Ascending aorta (tissue), 2 donors: ENCODE data around the gene ANO6. TPM values are rescaled to one million over a fixed set of nuclear protein-coding genes. Genes with fewer than 3 reads are reported as not detected.
"Not testable (repeated sequence)": the region's sequence is repeated elsewhere in the genome, so short reads cannot be mapped to it uniquely, and the experiment has no call there.

Experiments
- DNase-seq, 2 donors: peaks; one replicate each; pipeline ENCODE4 v3.0.0-alpha.2; 2019; ENCODE audit warnings: low spot score in 2 of 2
- H3K27ac ChIP-seq, 2 donors: fragments of 200-600 bp; sonication (generic); one replicate each; pipeline ENCODE4 v1.5.1; 2016 to 2017; ENCODE audit warnings: mild to moderate bottlenecking in 1 of 2
- H3K27me3 ChIP-seq: fragments of 200-600 bp; sonication (generic); one replicate; pipeline ENCODE4 v1.5.1; 2017
- H3K36me3 ChIP-seq, 2 donors: fragments of 200-600 bp; sonication (generic); one replicate each; pipeline ENCODE4 v1.5.1; 2016
- H3K4me1 ChIP-seq, 2 donors: fragments of 200-600 bp; sonication (generic); one replicate each; pipeline ENCODE4 v1.5.1; 2016 to 2017; ENCODE audit warnings: mild to moderate bottlenecking in 1 of 2
- H3K4me3 ChIP-seq, 2 donors: fragments of 200-600 bp; sonication (generic); one replicate each; pipeline ENCODE4 v1.5.1; 2016 to 2017; ENCODE audit warnings: mild to moderate bottlenecking in 1 of 2
- H3K9me3 ChIP-seq, 2 donors: fragments of 200-600 bp; sonication (generic); one replicate each; pipeline ENCODE4 v1.5.1; 2016
- CTCF ChIP-seq, 3 experiments: fragments of 200-600 bp in 2 of 3; fragments of 450-650 bp in 1 of 3; sonication (generic) in 2 of 3; IDR thresholded peaks; one replicate each; pipeline ENCODE4 v1.5.1; 2016 to 2019; ENCODE audit warnings: antibody characterized with exemption in 3 of 3, mild to moderate bottlenecking in 1 of 3, moderate library complexity in 1 of 3
- intact Hi-C: fragments of 100-400 bp; cut with DNase I; formaldehyde crosslinking; loops from one replicate; pipeline ENCODE4 v1.15.1; 2023
- total RNA-seq: library from RNA; depleted of rRNA; stranded (reverse); fragments of >200 nt; gene quantifications from one replicate; pipeline ENCODE4 v1.1.0, GENCODE V29; 2016

The ANO6 gene
- total RNA-seq, 1 donor from 2014 or later, result 49.6 TPM

GRCh38 chr12:45232146-45232755 is 16.4 kb downstream of the ANO6 start:
- no peak for DNase-seq
- Histone ChIP-seq H3K27me3 (no peaks in the 10 kb centered on the region), H3K4me1 (peaks cover 14 to 55% of the 10 kb centered on the region in 2 donors), H3K4me3 (peak overlapping the region in 1 of 2 donors; percentile 1), H3K27ac (peak overlapping the region; percentile 85 to 91), H3K9me3 (no peaks in the 10 kb centered on the region), H3K36me3 (no peaks in the 10 kb centered on the region)
- no peak for TF ChIP-seq CTCF (IDR thresholded peaks at IDR 0.05)
- intact Hi-C loops, result loop anchor here (5.0 kb wide), 1 partner anchor 495 kb away; the partner anchor contains the start of gene ARID2

- peak; percentile 54 to 91 for DNase-seq
- H3K4me3 ChIP-seq, result peak overlapping the region in 1 of 2 donors; percentile 1
- no peaks in the 10 kb centered on the region for H3K36me3 ChIP-seq
- peak overlapping the region; percentile 85 to 91 for H3K27ac ChIP-seq
- TF ChIP-seq CTCF (IDR thresholded peaks at IDR 0.05), result no peak
- H3K4me1 ChIP-seq, result peaks cover 14 to 55% of the 10 kb centered on the region in 2 donors
- intact Hi-C loops, result loop anchor here (5.0 kb wide), 1 partner anchor 494 kb away; the partner anchor contains the start of gene ARID2
- H3K27me3 ChIP-seq, result no peaks in the 10 kb centered on the region
- H3K9me3 ChIP-seq, result no peaks in the 10 kb centered on the region
Observed at GRCh38 chr12:45232756-45233372, 17.0 kb downstream of the ANO6 start.

GRCh38 chr12:45234139-45234865 is 18.4 kb downstream of the ANO6 start:
- H3K4me1 ChIP-seq, result peaks cover 14 to 59% of the 10 kb centered on the region in 2 donors
- no peak for TF ChIP-seq CTCF (IDR thresholded peaks at IDR 0.05)

GRCh38 chr12:45235087-45236025 is 19.5 kb downstream of the ANO6 start:
- Histone ChIP-seq H3K27ac (peak overlapping the region; percentile 85 to 91), H3K4me3 (peak overlapping the region in 1 of 2 donors; percentile 28), H3K9me3 (no peaks in the 10 kb centered on the region), H3K4me1 (peaks cover 14 to 58% of the 10 kb centered on the region in 2 donors), H3K27me3 (no peaks in the 10 kb centered on the region), H3K36me3 (no peaks in the 10 kb centered on the region)
- no peak for TF ChIP-seq CTCF (IDR thresholded peaks at IDR 0.05)
- peak in 1 of 2 donors; percentile 81 for DNase-seq
- intact Hi-C loops, result loop anchor here (2.0 kb wide), 2 partner anchors 19 to 69 kb away; partner anchors contain the start of gene ANO6

More at GRCh38 chr12:45234139-45234865, 18.4 kb downstream of the ANO6 start:
- peak overlapping the region; percentile 85 to 91 for H3K27ac ChIP-seq
- peak in 1 of 2 donors; percentile 81 for DNase-seq
- no peaks in the 10 kb centered on the region for H3K27me3 ChIP-seq
- peak overlapping the region; percentile 28 to 30 for H3K4me3 ChIP-seq
- no peaks in the 10 kb centered on the region for H3K9me3 ChIP-seq
- intact Hi-C loops, result loop anchor here (1.0 to 5.0 kb wide), 4 partner anchors 18 to 493 kb away; partner anchors contain the start of genes ANO6 and ARID2
- H3K36me3 ChIP-seq, result no peaks in the 10 kb centered on the region

- H3K27me3 ChIP-seq, intact Hi-C loops, H3K36me3 ChIP-seq, H3K4me3 ChIP-seq, H3K9me3 ChIP-seq, DNase-seq: not testable (repeated sequence)
- H3K27ac ChIP-seq, result peak overlapping the region; percentile 85 to 91
- peaks cover 14 to 57% of the 10 kb centered on the region in 2 donors for H3K4me1 ChIP-seq
Observed at GRCh38 chr12:45236383-45236782, 20.5 kb downstream of the ANO6 start.
